GM18907 (cell line): ENCODE data around the gene PRM1.
A peak's percentile ranks its signal among the peaks of the same experiment; 100 is the strongest.

Experiments
- ATAC-seq: cut with Tn5 transposase; IDR thresholded peaks from one replicate; pipeline ENCODE4 v1.9.1; 2021; ENCODE audit warnings: mild to moderate bottlenecking, moderate library complexity; ENCODE audit not compliant: unreplicated experiment

The PRM1 gene

DNA sequence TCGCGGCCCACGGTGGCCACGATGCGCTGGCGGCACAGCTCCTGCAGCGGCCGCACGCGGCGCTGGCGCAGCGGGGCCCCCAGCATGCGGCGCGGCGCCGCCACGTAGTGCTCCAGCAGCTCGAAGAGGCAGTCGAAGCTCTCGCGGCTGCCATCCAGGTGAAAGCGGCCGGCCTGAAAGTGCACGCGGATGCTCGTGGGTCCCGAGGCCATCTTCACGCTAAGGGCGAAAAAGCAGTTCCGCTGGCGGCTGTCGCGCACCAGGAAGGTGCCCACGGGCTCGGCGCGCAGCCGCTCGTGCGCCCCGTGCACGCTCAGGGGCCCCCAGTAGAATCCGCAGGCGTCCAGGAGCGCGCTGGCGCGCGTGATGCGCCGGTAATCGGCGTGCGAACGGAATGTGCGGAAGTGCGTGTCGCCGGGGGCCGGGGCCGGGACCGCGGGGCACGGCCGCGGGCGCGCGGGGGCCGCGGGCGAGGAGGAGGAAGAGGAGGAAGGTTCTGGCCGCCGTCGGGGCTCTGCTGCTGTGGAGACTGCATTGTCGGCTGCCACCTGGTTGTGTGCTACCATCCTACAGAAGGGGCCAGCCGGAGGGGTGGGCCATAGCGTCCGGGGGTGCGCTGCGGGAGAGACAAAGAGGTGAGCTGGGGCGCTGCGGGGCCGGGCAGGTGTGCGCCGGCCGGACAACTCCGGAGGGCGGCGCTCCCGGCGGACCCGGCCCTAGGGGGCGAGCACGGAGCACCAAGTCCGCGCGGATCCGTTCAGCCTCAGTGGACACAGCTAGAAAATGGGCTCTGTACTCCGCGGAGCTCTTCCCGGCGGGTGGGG, 26.0 kb downstream of the PRM1 start:
- peak; percentile 3 for ATAC-seq

DNA sequence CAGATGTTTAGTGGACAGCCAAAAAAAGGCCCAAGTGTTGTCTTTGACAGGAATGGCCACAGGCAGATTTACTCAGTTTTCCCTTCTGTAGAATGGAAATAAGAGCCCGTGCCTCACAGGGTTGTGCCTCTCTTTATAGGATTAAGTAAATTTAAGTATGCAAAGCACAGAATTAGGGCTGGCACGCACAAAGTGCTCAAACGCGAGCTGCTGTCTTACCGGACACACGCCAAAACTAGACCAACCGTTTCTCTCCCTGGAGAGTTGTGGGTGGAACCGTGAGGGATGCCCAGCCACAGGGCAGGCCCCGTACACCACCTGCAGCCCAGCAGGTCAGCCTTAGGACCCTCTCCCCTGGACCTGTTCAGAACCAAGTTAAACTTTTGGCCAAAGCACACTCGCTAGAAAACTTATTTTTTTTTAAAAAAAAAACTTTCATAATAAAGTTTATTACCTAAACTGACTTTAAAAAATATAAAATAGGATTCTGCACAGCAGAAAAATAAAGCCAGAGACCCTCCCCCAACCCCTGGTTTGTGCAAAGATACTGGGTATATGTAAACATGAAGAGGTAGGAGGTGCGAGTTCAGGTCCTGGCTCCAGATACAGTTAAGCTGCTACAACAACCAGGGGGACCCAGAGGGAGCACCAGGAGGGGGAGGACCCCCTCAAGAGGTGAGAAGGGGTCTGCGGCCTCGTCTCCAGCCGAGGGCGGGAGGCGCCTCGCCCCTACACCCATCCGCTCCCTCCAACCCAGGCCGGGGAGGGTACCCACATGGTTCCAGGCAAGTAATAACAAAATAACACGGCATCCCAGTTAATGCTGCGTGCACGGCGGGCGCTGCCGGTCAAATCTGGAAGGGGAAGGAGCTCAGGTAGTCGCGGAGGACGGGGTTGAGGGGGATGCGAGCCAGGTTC, 26.9 kb downstream of the PRM1 start:
- no peak for ATAC-seq

DNA sequence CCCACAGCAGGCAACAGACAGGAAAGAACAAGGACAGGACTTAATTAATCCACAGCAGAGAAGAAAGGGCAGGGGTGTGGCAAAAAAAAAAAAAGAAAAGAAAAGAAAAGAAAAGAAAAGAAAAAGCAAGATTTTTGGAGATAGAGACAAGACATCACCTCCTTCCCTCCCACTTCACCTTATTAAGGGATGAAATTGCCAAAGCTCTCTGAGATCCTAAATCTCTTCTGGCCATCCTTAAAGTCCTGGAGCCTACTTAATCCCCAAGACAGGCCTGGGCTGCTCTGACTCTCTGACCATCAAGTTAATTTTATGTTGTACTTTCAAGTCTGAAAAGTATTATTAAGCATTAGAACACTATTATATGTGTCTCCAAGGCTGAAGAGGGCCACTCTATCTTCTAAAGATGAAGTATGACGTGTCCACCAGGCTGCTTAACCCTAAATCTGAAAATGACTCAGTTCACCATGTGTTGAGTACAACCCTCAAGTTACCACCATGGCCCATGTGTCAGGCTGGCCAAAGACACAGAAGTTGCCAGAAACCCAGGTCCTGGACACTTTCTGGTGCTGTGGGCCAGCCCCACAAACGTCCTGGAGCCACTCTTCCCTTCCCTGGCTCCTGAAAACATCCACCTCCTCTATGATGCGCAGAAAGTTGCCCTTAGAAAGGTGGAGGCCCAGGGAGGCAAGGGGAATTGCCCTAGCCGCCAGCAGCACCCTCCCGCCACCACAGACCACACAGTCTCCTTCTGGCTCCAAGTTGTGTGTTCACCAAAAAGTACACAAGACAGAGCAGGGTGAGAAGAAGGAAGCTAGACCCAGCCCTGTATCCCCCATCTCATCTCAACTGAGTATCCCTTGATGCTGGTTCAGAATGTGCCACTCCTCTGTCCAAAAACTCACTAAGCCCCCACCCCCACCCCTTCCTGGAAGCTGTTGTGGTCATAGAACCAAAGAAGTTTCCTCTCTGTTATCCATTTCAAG, 27.8 kb downstream of the PRM1 start:
- no peak for ATAC-seq

DNA sequence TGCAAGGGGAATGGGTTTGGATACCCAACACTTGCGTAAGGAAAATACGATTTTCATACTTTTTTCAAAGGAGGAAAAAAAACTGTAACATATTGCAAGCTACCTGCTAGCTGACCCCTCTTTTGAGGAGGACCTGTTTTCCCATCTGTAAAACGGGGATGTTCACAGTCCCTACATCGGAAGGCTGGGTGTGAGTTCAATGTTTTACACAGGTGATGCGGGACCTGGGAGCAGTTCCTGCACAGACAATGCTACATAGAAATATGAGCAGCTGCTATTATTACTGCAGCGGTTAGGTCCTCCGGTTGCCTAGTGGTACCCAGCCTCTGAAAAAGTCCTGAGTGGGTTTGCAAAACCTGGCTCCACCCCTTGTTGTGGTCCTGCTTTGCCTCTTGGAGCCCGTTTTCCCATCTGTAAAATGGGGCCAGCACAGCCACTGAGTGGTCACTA, 28.6 kb downstream of the PRM1 start:
- ATAC-seq, result no peak

DNA sequence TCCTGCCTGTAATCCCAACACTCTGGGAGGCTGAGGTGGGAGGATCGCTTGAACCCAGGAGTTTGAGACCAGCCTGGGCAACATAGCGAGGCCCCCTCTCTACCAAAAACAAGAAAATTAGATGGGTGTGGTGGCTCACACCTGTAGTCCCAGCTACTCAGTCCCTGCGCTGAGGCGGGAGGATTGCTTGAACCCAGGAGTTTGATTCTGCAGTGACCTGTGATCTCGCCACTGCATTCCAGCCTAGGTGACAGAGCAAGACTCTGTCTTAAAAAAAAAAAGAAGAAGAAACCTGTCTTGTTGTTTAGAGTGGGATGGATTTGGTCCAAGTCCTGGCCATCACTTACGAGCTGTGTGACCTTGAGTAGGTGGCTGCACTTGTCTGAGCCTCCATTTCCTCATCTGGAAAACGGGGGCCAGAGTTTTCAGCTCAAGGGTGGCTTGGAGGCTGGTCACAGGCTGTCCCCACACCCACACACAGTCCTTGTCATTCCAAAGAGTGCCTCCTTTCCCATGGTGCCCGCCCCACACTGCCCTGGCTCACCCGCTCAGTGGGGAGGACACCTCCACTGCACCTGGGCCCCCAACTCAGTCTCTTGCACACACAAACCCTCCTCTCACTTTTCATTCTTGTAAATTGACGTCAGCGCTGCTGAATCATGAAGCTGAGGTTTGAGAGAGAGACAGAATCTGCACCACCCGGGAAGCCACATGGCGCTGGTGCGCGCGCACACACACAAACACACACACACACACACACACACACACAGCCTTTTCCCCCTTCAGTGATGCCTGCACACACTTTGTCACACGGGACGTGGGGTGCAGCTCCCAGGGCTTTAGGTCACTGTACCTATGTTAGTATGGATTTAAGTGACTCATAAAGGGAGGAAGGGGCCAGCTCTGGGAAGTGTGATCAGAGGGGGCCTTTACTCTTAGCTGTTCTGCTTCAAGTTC, 29.3 kb downstream of the PRM1 start:
- no peak for ATAC-seq

DNA sequence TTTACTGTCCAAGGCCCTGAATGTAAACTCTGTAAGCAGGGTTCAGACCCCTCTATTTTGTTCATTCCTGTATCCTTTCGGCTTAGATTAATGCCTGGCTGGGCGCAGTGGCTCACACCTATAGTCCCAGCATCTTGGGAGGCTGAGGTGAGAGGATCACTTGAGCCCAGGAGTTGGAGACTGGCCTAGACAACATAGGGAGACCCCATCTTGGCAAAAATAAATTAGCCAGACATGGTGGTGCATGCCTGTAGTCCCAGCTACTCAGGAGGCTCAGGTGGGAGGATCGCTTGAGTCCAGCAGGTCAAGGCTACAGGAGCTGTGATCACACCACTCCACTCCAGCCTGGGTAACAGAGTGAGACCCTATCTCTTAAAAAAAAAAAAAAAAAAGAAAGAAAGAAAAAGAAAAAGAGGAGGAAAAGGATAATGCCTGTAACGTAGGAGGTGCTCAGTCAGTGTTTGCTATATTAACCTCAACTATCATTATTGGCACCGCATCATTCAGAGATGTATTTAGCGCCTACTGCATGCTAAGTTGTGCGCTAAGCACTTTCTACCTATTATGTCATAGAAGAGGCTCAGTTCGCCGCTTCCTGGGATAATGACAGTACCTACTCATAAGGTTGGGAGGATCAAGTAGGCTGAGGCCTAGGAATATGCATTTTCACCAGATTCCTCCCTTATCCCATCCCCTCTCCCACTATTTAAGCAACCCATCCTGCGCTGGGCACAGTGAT, 30.2 kb downstream of the PRM1 start:
- ATAC-seq, result no peak

DNA sequence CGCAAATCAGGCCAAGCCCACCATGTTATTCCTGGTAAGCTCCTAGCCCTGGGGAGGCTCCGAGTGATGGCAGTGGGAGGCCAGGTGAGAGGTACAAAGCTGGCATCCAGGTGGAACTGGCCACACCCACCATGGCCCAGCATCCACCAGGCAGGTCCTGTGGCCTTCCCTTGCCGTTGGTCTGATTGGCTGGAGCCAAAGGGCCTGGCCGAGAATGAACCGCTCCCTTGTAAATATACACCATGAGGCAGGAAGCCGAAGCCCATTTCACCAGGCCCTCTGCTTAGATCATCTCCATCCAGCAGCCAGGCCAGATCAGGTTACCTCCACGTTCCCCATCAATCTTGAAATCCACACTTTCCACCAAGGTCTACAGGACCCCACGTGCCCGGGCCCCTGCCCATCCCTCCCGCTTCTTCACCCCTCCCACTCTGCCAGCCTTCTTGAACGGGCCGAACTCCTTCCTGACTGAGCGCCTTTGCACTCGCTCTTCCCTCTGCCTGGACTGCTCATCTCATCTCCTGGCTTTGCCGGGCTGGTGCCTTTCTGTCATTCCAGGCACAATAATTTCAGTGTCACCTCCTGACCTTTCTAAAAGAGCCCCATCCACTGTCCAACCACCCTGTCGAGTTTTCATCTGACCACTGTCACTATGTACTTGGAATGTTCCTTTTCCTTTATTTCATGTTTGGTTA, 30.9 kb downstream of the PRM1 start:
- ATAC-seq, result no peak

DNA sequence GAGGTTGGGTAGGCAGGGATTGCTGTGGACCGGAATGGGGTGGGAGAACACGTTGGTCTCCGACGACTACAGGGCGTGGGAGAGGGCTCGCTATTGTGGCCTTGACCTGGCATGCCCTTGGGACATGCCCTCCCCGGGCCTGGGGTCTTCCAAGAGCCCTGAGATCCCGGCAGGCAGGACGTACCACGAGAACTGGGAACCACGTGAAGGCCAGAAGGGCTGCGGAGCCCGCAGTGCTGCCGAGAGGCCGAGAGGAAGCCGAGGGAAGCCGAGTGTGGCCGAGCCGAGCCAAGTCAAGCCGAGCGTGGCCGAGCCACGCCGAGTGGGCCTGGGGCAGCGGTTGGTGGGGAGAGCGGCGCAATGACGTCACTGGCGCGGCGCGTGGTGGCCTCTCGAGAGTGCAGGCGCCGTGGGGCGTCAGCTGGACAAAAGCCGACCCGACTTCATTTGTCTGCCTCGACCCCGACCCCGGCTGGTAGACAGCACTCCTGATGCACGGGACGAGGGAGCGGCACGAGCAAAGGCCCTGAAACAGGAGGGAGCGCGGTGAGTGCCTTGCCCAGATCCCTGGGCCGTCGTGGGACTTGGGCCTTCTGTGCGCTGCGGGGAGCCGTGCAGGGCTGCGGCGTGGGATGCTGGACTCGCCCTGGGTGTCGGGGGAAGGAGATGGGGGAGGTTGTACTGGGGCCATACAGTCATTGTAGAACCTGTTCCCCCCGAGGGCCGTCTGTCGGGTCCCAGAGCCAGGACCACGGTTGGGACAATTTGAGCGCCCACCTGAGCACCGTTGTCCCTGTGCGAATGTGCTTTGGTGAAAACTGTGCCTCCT, 31.7 kb downstream of the PRM1 start:
- no peak for ATAC-seq

DNA sequence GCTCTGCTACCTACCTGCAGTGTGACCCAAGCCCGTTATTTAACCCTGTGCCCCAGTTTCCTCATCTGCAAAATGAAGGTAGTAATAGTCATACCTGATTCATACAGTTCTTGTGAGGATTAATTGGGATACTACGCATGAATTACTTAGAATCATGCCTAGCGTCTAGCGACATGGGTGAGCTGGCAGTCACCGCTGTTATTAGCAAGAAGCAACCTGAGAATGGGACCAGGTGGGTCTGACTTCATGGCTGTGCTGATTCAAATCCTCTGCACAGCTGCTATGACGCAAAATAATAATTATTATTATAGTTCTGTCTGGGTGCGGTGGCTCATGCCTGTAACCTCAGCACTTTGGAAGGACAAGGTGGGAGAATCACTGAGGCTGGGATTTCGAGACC, 33.0 kb downstream of the PRM1 start:
- no peak for ATAC-seq

DNA sequence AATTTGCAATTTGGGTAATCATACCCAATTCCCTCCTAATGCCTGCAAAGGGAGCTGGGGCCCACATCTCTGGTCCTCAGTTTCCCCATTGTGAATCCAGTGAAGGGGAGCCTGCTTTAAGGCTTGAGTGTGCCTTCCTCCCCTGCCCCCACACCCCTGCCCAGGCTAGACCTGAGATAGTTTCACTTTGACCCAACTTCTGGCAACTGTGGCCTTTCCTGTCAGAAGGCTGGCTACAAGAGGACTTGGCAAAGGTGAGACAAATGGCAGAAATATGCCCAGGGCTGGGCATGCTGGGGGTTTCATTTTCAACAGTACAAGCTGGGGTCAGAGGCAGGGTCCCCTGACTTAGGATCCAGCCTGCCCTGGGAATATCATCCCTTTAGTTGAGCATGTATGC, 35.1 kb downstream of the PRM1 start:
- ATAC-seq, result no peak

DNA sequence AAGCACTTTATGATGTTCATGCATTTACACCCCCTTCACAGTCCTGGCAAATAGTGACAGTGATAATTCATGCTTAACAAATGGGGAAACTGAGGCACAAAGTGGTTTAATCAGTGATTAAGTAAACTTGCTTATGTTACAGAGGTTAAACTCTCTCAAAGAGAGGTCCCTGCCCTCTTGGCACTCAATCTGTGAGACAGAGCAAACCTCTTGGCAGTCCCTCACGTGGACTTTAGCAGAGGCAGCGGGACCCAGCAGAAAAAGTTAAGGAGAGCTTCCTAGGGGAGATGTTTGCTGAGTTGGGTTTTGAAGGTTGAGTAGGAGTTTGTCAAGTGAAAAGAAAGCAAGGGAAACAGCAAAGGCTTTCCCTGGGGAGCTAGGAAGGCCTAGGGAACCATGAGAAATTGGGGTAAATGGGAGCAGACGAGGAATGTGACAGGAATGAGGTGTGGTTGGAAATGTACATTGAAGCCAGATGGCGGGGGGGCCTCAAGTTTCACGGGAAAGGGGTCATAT, 35.9 kb downstream of the PRM1 start:
- no peak for ATAC-seq

DNA sequence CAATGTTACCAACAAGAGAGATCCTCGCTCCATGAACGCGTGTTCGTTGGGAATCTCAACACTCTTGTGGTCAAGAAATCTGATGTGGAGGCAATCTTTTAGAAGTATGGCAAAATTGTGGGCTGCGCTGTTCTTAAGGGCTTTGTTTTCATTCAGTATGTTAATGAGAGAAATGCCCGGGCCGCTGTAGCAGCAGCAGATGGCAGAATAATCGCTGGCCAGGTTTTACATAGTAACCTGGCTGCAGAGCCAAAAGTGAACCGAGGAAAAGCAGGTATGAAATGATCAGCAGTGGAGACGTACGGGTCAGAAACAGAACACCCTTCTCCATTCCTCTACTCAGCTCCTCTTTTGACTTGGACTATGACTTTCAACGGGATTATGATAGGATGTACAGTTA, 38.5 kb downstream of the PRM1 start:
- ATAC-seq, result no peak

DNA sequence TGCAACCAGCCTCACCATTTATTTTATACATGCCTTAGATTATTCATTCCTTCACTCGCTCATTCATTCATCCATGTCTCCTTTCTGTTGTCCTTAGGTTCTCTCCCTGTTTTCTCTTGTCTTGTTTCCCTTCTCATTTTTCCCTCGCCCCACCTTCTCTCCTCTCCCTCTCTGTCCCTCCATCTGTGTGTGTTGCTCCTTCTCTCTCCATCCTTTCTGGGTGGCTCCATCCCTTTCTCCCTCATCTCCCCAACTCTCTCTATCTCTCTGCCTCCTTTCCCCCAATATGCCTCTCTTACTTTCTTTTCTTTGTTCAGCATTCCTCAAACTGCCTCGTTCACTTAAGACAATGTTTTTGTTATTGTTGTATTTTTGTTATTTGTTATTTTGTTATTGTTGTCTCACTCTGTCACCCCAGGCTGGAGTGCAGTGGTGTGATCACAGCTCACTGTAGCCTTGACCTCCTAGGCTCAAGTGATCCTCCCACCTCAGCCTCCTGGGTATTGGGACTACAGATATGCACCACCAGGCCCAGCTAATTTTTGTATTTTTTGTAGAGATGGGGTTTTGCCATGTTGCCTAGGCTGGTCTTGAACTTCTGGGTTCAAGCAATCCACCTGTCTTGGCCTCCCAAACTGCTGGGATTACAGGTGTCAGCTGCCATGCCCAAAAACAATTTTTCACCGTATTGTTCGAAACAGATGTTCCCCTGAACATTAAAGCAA, 39.5 kb downstream of the PRM1 start:
- ATAC-seq, result no peak

DNA sequence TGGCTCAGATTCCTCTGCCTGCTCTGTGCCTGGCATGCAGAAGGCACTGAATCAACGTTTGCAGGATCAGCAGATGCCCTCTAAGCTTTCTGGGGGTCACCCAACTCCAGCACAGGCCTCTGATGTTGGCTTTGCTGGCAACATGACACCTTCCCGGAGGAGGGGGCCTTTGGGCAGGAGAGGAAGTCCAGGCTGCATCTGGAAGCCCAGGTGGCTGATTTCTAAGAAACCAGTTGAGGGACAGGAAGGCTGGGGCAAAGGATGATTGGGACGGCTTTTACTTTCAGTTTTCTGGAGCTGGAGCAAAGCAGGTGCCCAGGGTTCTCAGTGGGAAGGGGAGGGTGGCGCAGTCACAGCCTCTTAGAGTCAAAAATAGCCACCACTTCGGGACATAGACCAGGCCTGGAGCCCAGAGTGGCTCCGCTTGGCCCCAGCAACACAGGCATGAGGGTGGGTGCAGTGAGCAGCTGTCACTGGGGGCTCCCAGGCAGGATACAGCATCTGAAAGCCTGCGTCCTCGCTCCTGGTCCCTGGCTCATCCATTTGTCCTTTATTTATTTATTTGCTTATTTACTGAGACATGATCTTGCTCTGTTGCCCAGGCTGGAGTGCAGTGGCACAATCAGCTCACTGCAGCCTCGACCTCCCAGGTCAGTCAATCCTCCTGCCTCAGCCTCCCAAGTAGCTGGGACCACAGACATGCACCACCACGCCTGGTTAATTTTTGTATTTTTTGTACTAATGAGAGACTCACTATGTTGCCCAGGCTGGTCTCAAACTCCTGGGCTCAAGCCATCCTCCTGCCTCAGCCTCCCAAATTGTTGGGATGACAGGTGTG, 40.3 kb downstream of the PRM1 start:
- no peak for ATAC-seq
